SK-N-SH (cell line): Measurements from ENCODE around the gene NPHS1. TPM values are rescaled to one million over a fixed set of nuclear protein-coding genes. Genes with fewer than 3 reads are reported as not detected.

Source experiments
- CTCF ChIA-PET: fragments of 300-600, 350-600 bp; formaldehyde crosslinking; extraction: SDS; loops from one replicate; lab custom pipeline; 2021; lab: Yijun Ruan, JAX
- POLR2A ChIA-PET: fragments of 350-600 bp; sonication (Branson Sonifier 250); formaldehyde crosslinking; extraction: SDS; loops from one replicate; lab custom pipeline; 2020; ENCODE audit warnings: antibody characterized with exemption, inconsistent platforms; lab: Yijun Ruan, JAX
- DNase-seq: peaks from one replicate; pipeline ENCODE4 v3.0.0; 2012
- H2AFZ ChIP-seq: fragments of 200-600 bp; sonication (generic); 2 replicates; pipeline ENCODE4 v1.8.1; 2016; ENCODE audit warnings: antibody characterized with exemption, mild to moderate bottlenecking, low read depth
- H3F3A ChIP-seq: fragments of 200-600 bp; sonication (generic); replicated peaks from 2 replicates; pipeline ENCODE3; 2016; ENCODE audit warnings: antibody characterized with exemption, mild to moderate bottlenecking; ENCODE audit not compliant: insufficient read depth
- H3K27ac ChIP-seq, 2 experiments: fragments of 200-500 bp in 1 of 2; fragments of 200-600 bp in 1 of 2; sonication (Bioruptor generic) in 1 of 2; sonication (generic), shearing (Covaris generic) in 1 of 2; 2 replicates each; pipeline versions ENCODE4 v1.5.1 to v1.6.1; 2014 to 2016; ENCODE audit warnings: low read depth in 2 of 2, inconsistent platforms in 1 of 2, low read length in 1 of 2, mild to moderate bottlenecking in 1 of 2, mixed read lengths in 1 of 2
- H3K27me3 ChIP-seq: fragments of 200-600 bp; sonication (generic), shearing (Covaris generic); 2 replicates; pipeline ENCODE4 v1.6.1; 2016; ENCODE audit warnings: mixed run types; ENCODE audit not compliant: insufficient read depth
- H3K36me3 ChIP-seq, 2 experiments: fragments of 200-500 bp in 1 of 2; fragments of 200-600 bp in 1 of 2; sonication (Bioruptor generic) in 1 of 2; sonication (generic) in 1 of 2; replicated peaks in 1 of 2; 2 replicates each; pipeline versions ENCODE3 to v1.5.1; 2014 to 2016; ENCODE audit warnings: low read length in 1 of 2, mild to moderate bottlenecking in 1 of 2; ENCODE audit not compliant: insufficient read depth in 2 of 2, control insufficient read depth in 1 of 2
- H3K4me1 ChIP-seq, 2 experiments: fragments of 200-500 bp in 1 of 2; fragments of 200-600 bp in 1 of 2; sonication (Bioruptor generic) in 1 of 2; sonication (generic), shearing (Covaris generic) in 1 of 2; 2 replicates each; pipeline versions ENCODE4 v1.5.1 to v1.6.1; 2014 to 2016; ENCODE audit warnings: low read depth in 1 of 2, low read length in 1 of 2, mixed run types in 1 of 2; ENCODE audit not compliant: insufficient read depth in 2 of 2, control insufficient read depth in 1 of 2
- H3K4me2 ChIP-seq: fragments of 200-600 bp; sonication (generic), shearing (Covaris generic); 2 replicates; pipeline ENCODE4 v1.6.1; 2017; ENCODE audit warnings: mixed run types
- H3K4me3 ChIP-seq, 2 experiments: fragments of 200-500 bp in 1 of 2; fragments of 200-600 bp in 1 of 2; sonication (Bioruptor generic) in 1 of 2; sonication (generic), shearing (Covaris generic) in 1 of 2; 2 replicates each; pipeline versions ENCODE4 v1.5.1 to v1.8.1; 2014 to 2016; ENCODE audit warnings: low read depth in 2 of 2, inconsistent platforms in 1 of 2, low read length in 1 of 2, mild to moderate bottlenecking in 1 of 2, mixed read lengths in 1 of 2, moderate library complexity in 1 of 2
- H3K79me2 ChIP-seq: fragments of 200-600 bp; sonication (generic); 2 replicates; pipeline ENCODE4 v1.8.1; 2017; ENCODE audit warnings: mild to moderate bottlenecking; ENCODE audit not compliant: insufficient read depth
- H3K9ac ChIP-seq: fragments of 200-600 bp; sonication (generic); 2 replicates; pipeline ENCODE4 v1.6.1; 2017; ENCODE audit warnings: mixed run types
- H3K9me2 ChIP-seq: fragments of 200-600 bp; sonication (generic); 2 replicates; pipeline ENCODE4 v1.6.1; 2017; ENCODE audit warnings: mixed run types
- H3K9me3 ChIP-seq: fragments of 200-600 bp; sonication (generic); 2 replicates; pipeline ENCODE4 v1.6.1; 2017; ENCODE audit warnings: mixed run types, mild to moderate bottlenecking, moderate library complexity
- H4K20me1 ChIP-seq: fragments of 200-600 bp; sonication (generic); 2 replicates; pipeline ENCODE4 v1.6.1; 2017; ENCODE audit warnings: mild to moderate bottlenecking, mixed run types; ENCODE audit not compliant: insufficient read depth
- CHD2 ChIP-seq: fragments of 150-350 bp; IDR thresholded peaks from 2 replicates; pipeline ENCODE4 v1.6.1; 2018; ENCODE audit warnings: low read length; ENCODE audit not compliant: partially characterized antibody
- FOSL2 ChIP-seq: IDR thresholded peaks from 2 replicates; pipeline ENCODE4 v1.4.0; 2012; ENCODE audit warnings: low read depth, mild to moderate bottlenecking, moderate library complexity, borderline replicate concordance
- GABPA ChIP-seq: IDR thresholded peaks from 2 replicates; pipeline ENCODE4 v1.4.0; 2012; ENCODE audit warnings: low read depth, mild to moderate bottlenecking
- MEF2A ChIP-seq: IDR thresholded peaks from 2 replicates; pipeline ENCODE4 v1.4.0; 2012; ENCODE audit warnings: low read depth, borderline replicate concordance
- NFIC ChIP-seq: IDR thresholded peaks from 2 replicates; pipeline ENCODE4 v1.4.0; 2012; ENCODE audit warnings: borderline replicate concordance
- NRF1 ChIP-seq: IDR thresholded peaks from 2 replicates; pipeline ENCODE4 v1.6.1; 2012; ENCODE audit warnings: low read depth, mild to moderate bottlenecking, low read length
- RAD21 ChIP-seq: IDR thresholded peaks from 2 replicates; pipeline ENCODE4 v1.6.1; 2012; ENCODE audit warnings: mild to moderate bottlenecking, low read length
- REST ChIP-seq: IDR thresholded peaks from 2 replicates; pipeline ENCODE4 v1.6.1; 2012; ENCODE audit warnings: mild to moderate bottlenecking, low read depth, low read length, moderate library complexity
- RXRA ChIP-seq: IDR thresholded peaks from 2 replicates; pipeline ENCODE4 v1.4.0; 2012; ENCODE audit warnings: low read depth, mild to moderate bottlenecking, borderline replicate concordance
- SMC3 ChIP-seq: IDR thresholded peaks from 2 replicates; pipeline ENCODE4 v1.6.1; 2012; ENCODE audit warnings: low read depth, low read length, improper control_type of control experiment
- TAF1 ChIP-seq: IDR thresholded peaks from 2 replicates; pipeline ENCODE4 v1.6.1; 2012; ENCODE audit warnings: low read depth, mild to moderate bottlenecking, low read length, moderate library complexity, borderline replicate concordance
- TEAD4 ChIP-seq: IDR thresholded peaks from 2 replicates; pipeline ENCODE4 v1.4.0; 2012; ENCODE audit warnings: mild to moderate bottlenecking, borderline replicate concordance; ENCODE audit not compliant: insufficient read depth
- USF1 ChIP-seq: IDR thresholded peaks from 2 replicates; pipeline ENCODE4 v1.4.0; 2012; ENCODE audit warnings: low read depth, borderline replicate concordance
- USF2 ChIP-seq: fragments of 150-350 bp; IDR thresholded peaks from 2 replicates; pipeline ENCODE4 v1.6.1; 2017; ENCODE audit warnings: antibody characterized with exemption, low read length, low read depth, borderline replicate concordance
- ZBTB33 ChIP-seq: IDR thresholded peaks from 2 replicates; pipeline ENCODE4 v1.4.0; 2012; ENCODE audit warnings: low read depth, borderline replicate concordance
- WGBS: methylation state at CpG from one replicate; pipeline ENCODE4 v1.1.6; 2017; ENCODE audit warnings: low lambda C conversion rate; 5-methylcytosine and 5-hydroxymethylcytosine counted together
- polyA plus RNA-seq, 3 experiments: library from polyadenylated mRNA; depleted of rRNA; stranded (reverse); fragments of >200 nt; gene quantifications; 2 replicates each; pipeline ENCODE4 v1.2.3, GENCODE V29; 2012

NPHS1 gene
- polyA plus RNA-seq, 1 of the 3 experiments (the other 2 are of a cell fraction), result not detected

GRCh38 chr19:35860818-35861639 is 8.7 kb upstream of the NPHS1 start:
- ChIA-PET POLR2A (no interaction called here), CTCF (interaction anchor here (0.7 to 1.0 kb wide), 2 partner anchors 9 to 12 kb away, joined by 3 to 4 read pairs; no protein-coding TSS in a partner anchor)
- Histone ChIP-seq H3F3A (no peaks in the 10 kb centered on the region), H3K27me3 (no peaks in the 10 kb centered on the region), H3K4me3 (no peak overlapping the region), H2AFZ (no peak overlapping the region), H3K4me2 (no peak overlapping the region), H3K36me3 (no peaks in the 10 kb centered on the region), H3K9me2 (no peaks in the 10 kb centered on the region), H3K27ac (no peak overlapping the region), H3K79me2 (no peaks in the 10 kb centered on the region), H3K9ac (no peak overlapping the region), H3K4me1 (peaks cover 0 to 8% of the 10 kb centered on the region in 2 experiments; a peak in 1 of 4 replicates), H4K20me1 (no peaks in the 10 kb centered on the region), H3K9me3 (no peaks in the 10 kb centered on the region)
- DNase-seq, result no peak
- TF ChIP-seq TAF1 (no peak), USF2 (no peak), FOSL2 (no peak), RXRA (no peak), NRF1 (no peak), CHD2 (no peak), SMC3 (no peak), ZBTB33 (no peak)
- 87% methylated on average over 55 of the region's 55 CpGs for WGBS

GRCh38 chr19:35860436-35860817 is 8.1 kb upstream of the NPHS1 start:
- no peak for TF ChIP-seq TEAD4
- no peak for TF ChIP-seq REST
- TF ChIP-seq RXRA, result no peak
- no peak for TF ChIP-seq GABPA
- TF ChIP-seq ZBTB33, result no peak
- TF ChIP-seq NFIC, result no peak
- TF ChIP-seq CHD2, result no peak
- TF ChIP-seq USF1, result no peak
- no peak for TF ChIP-seq MEF2A
- no peak for TF ChIP-seq RAD21
- Histone ChIP-seq H4K20me1 (no peaks in the 10 kb centered on the region), H3K9me3 (no peaks in the 10 kb centered on the region), H3K79me2 (no peaks in the 10 kb centered on the region), H3K27me3 (no peaks in the 10 kb centered on the region), H3K27ac (no peak overlapping the region), H3K4me3 (no peak overlapping the region), H3K9me2 (no peaks in the 10 kb centered on the region), H3K4me1 (peaks cover 0 to 11% of the 10 kb centered on the region in 2 experiments; a peak in 1 of 4 replicates), H2AFZ (no peak overlapping the region), H3F3A (no peaks in the 10 kb centered on the region), H3K36me3 (no peaks in the 10 kb centered on the region), H3K4me2 (no peak overlapping the region), H3K9ac (no peak overlapping the region)
- WGBS, result 77% methylated on average over 19 of the region's 24 CpGs
- no peak for DNase-seq
- ChIA-PET POLR2A (no interaction called here), CTCF (interaction anchor here (1.0 to 1.2 kb wide), 2 partner anchors 10 to 11 kb away, joined by 3 to 5 read pairs; no protein-coding TSS in a partner anchor)
